Measurements from ENCODE around the gene MID2. TPM values are rescaled to one million over a fixed set of nuclear protein-coding genes. Genes with fewer than 3 reads are reported as not detected.

Gene MID2
- total and polyA plus RNA-seq, 2 experiments from 2014 or later, result 5.4 to 16.1 TPM

- no peak overlapping the region for H3K27ac ChIP-seq
- no peak overlapping the region for H3K9ac ChIP-seq
- no peak for TF ChIP-seq EZH2phosphoT487 (IDR thresholded peaks at IDR 0.05; ENCODE audit: insufficient read depth, low read depth)
- no peak for TF ChIP-seq EZH2 (IDR thresholded peaks at IDR 0.05; ENCODE audit: insufficient read depth, poor library complexity, severe bottlenecking)
- H3K79me2 ChIP-seq (ENCODE audit: insufficient read depth), result no peaks in the 10 kb centered on the region
- no peaks in the 10 kb centered on the region for H3K36me3 ChIP-seq (ENCODE audit: low read depth)
- no peaks in the 10 kb centered on the region; the same call in 1 of the 2 replicates for H3F3A ChIP-seq (ENCODE audit: insufficient read depth)
- H3K4me2 ChIP-seq (ENCODE audit: unreplicated experiment), result no peak overlapping the region
- peaks cover 4% of the 10 kb centered on the region for H3K4me1 ChIP-seq (ENCODE audit: insufficient read depth)
- no peaks in the 10 kb centered on the region for H3K27me3 ChIP-seq (replicated peaks; ENCODE audit: insufficient read depth)
- H4K20me1 ChIP-seq (ENCODE audit: insufficient read depth), result no peaks in the 10 kb centered on the region
- no peak overlapping the region for H2AFZ ChIP-seq
- no peaks in the 10 kb centered on the region for H3K9me3 ChIP-seq (ENCODE audit: low read depth)
- H3K9me2 ChIP-seq (ENCODE audit: insufficient read depth), result no peaks in the 10 kb centered on the region
- no peak overlapping the region for H3K4me3 ChIP-seq
- no peak for DNase-seq
- in situ Hi-C loops (cut with MboI), result no loop called here
Measured at GRCh38 chrX:107818900-107819521, 6.7 kb upstream of the MID2 start.

DNA sequence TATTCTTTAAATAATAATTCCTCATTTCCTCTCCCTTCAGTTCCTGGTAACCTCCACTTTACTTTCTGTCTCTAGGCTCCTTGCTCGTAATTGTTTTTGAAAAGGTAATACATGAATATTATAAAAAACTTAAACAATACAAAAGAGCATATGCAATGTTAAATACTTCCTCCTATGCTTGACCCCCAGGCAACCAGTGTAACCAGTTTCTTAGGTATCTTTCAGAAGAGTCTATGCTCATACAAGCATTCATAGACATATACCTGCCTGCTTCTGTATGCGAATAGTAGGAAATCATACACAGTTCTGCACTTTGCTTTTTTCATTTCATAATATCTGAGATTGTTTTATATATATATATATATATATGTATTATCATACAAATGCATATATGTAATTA, 2.6 kb upstream of the MID2 start:
- no peaks in the 10 kb centered on the region for H3K9me3 ChIP-seq (ENCODE audit: low read depth)
- no peaks in the 10 kb centered on the region for H3K27me3 ChIP-seq (replicated peaks; ENCODE audit: insufficient read depth)
- no peak overlapping the region for H2AFZ ChIP-seq
- peaks cover 13% of the 10 kb centered on the region for H3K4me1 ChIP-seq (ENCODE audit: insufficient read depth)
- no peaks in the 10 kb centered on the region for H3K36me3 ChIP-seq (ENCODE audit: low read depth)
- no peak overlapping the region for H3K9ac ChIP-seq
- peaks cover 10% of the 10 kb centered on the region for H3K79me2 ChIP-seq (ENCODE audit: insufficient read depth)
- TF ChIP-seq EZH2phosphoT487 (IDR thresholded peaks at IDR 0.05; ENCODE audit: insufficient read depth, low read depth) (no peak), EZH2 (IDR thresholded peaks at IDR 0.05; ENCODE audit: insufficient read depth, poor library complexity, severe bottlenecking) (no peak)
- 97 to 98% methylated on average over 2 of the region's 2 CpGs for WGBS, 2 experiments (ENCODE audit: low coverage in 1 of 2, low lambda C conversion rate in 2 of 2, missing lambda C conversion rate in 2 of 2)
- H3K27ac ChIP-seq, result no peak overlapping the region
- H3K4me2 ChIP-seq (ENCODE audit: unreplicated experiment), result no peak overlapping the region
- no peaks in the 10 kb centered on the region for H3K9me2 ChIP-seq (ENCODE audit: insufficient read depth)
- no peak for DNase-seq
- no peak overlapping the region for H3K4me3 ChIP-seq
- H4K20me1 ChIP-seq (ENCODE audit: insufficient read depth), result no peaks in the 10 kb centered on the region
- in situ Hi-C loops (cut with MboI), result no loop called here
- H3F3A ChIP-seq (ENCODE audit: insufficient read depth), result peaks cover 7% of the 10 kb centered on the region; the same call in 1 of the 2 replicates

DNA sequence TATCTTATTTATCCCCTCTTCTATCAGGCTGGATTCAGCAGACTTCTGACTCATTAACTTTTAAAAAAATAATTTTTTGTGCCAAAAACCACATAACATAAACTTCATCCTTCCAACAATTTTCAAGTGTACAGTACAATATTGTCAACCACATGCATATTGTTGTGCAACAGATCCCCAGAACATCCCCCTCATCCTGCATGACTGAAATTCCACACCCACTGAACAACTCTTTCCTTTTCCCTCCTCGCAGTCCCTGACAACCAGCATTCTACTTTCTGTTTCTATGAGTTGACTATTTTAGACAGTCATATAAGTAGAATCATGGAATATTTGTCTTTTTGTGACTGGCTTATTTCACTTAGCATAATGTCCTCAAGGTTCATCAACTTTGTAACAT, 2.2 kb upstream of the MID2 start:
- Histone ChIP-seq H3K4me1 (ENCODE audit: insufficient read depth) (peaks cover 13% of the 10 kb centered on the region), H3K9me3 (ENCODE audit: low read depth) (no peaks in the 10 kb centered on the region), H3K4me3 (peak overlapping the region; percentile 46), H3K36me3 (ENCODE audit: low read depth) (no peaks in the 10 kb centered on the region), H3K9ac (peak overlapping the region; percentile 47), H4K20me1 (ENCODE audit: insufficient read depth) (no peaks in the 10 kb centered on the region), H3K27me3 (replicated peaks; ENCODE audit: insufficient read depth) (no peaks in the 10 kb centered on the region), H3F3A (ENCODE audit: insufficient read depth) (peaks cover 7% of the 10 kb centered on the region; the same call in 1 of the 2 replicates), H3K9me2 (ENCODE audit: insufficient read depth) (no peaks in the 10 kb centered on the region), H3K79me2 (ENCODE audit: insufficient read depth) (peaks cover 14% of the 10 kb centered on the region), H3K27ac (peak overlapping the region; percentile 58), H2AFZ (0 out of 2 replicates have a peak overlapping the region, but pooled peaks have one; percentile 13), H3K4me2 (ENCODE audit: unreplicated experiment) (peak overlapping the region; percentile 47)
- DNase-seq, result peak; percentile 79
- TF ChIP-seq EZH2 (IDR thresholded peaks at IDR 0.05; ENCODE audit: insufficient read depth, poor library complexity, severe bottlenecking), result no peak
- TF ChIP-seq EZH2phosphoT487 (IDR thresholded peaks at IDR 0.05; ENCODE audit: insufficient read depth, low read depth), result no peak
- in situ Hi-C loops (cut with MboI), result no loop called here
- WGBS, 2 experiments (ENCODE audit: low coverage in 1 of 2, low lambda C conversion rate in 2 of 2, missing lambda C conversion rate in 2 of 2), result 0 to 9% methylated on average over 1 of the region's 1 CpG

DNA sequence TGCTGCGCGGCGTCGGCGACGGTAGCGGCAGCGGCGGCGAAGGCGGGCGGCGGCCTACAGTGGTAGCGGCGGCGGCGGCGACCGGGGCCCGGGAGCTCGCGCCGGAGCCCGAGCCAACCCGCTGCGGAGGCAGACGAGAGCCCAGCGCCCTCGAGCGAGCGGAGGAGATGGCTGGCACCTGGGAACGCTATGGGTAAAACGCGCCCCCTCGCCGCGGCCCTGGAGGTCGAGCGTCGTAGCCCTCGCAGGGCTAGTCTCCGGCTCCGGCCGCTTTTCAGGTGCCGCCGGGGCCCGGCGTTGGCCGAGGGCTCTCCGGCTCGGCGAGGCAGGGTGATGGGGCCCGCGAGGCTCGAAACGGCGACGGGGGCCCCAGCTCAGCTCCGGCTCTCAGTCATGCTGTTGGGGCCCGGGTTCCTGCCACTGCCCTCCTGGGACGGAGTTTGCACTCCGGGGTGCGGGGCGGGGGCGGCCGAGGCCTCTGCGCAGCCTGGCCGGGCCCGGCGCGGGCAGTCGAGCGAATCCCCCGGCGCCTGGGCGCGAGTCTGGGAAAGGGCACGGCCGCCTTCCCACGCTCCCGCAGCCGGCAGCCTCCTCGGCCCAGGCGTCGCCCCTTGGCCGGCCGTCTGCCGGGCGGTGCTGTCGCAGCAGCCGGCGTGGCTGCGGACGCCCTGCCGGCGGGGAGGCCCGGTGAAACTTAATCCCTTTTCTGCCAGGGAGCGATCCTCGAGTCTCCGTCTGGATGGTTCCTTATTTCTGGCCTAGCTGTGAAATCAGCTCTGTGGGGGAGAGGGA, 768 bp downstream of the MID2 start:
- Histone ChIP-seq H4K20me1 (ENCODE audit: insufficient read depth) (no peaks in the 10 kb centered on the region), H3F3A (ENCODE audit: insufficient read depth) (peaks cover 7% of the 10 kb centered on the region; the same call in 1 of the 2 replicates), H3K9me3 (ENCODE audit: low read depth) (no peaks in the 10 kb centered on the region), H3K9ac (peak overlapping the region; percentile 92), H3K9me2 (ENCODE audit: insufficient read depth) (no peaks in the 10 kb centered on the region), H2AFZ (peak overlapping the region; percentile 83), H3K4me1 (ENCODE audit: insufficient read depth) (peaks cover 13% of the 10 kb centered on the region), H3K4me3 (peak overlapping the region; percentile 75), H3K79me2 (ENCODE audit: insufficient read depth) (peaks cover 43% of the 10 kb centered on the region), H3K27me3 (replicated peaks; ENCODE audit: insufficient read depth) (no peaks in the 10 kb centered on the region), H3K4me2 (ENCODE audit: unreplicated experiment) (peak overlapping the region; percentile 86), H3K27ac (peak overlapping the region; percentile 87), H3K36me3 (ENCODE audit: low read depth) (no peaks in the 10 kb centered on the region)
- no peak for TF ChIP-seq EZH2phosphoT487 (IDR thresholded peaks at IDR 0.05; ENCODE audit: insufficient read depth, low read depth)
- no peak for TF ChIP-seq EZH2 (IDR thresholded peaks at IDR 0.05; ENCODE audit: insufficient read depth, poor library complexity, severe bottlenecking)
- peak; percentile 67 for DNase-seq
- WGBS, 2 experiments (ENCODE audit: low coverage in 1 of 2, low lambda C conversion rate in 2 of 2, missing lambda C conversion rate in 2 of 2), result 1 to 6% methylated on average over 3 to 49 of the region's 100 CpGs
- in situ Hi-C loops (cut with MboI), result no loop called here

Measured in GM23248 (cell line).